K562 (cell line): ENCODE data around the gene KLHL29. TPM values are rescaled to one million over a fixed set of nuclear protein-coding genes. Genes with fewer than 3 reads are reported as not detected.

Source experiments
- ATAC-seq: fragments of 200-7000 bp; cut with Tn5 transposase; 3 replicates; pipeline ENCODE4 v1.9.1; 2020; ENCODE audit warnings: moderate library complexity
- BruUV-seq: library from RNA; stranded (reverse); fragments of 400-500 nt; replicated peaks from 2 replicates; lab custom pipeline; 2021; lab: Mats Ljungman, UMichigan
- CTCF ChIA-PET: fragments of 300-600 bp; formaldehyde crosslinking; extraction: SDS; loops from one replicate; lab custom pipeline; 2021; ENCODE audit warnings: low intra/inter-chr PET ratio; lab: Yijun Ruan, JAX
- POLR2A ChIA-PET: fragments of 300-600, 350-650 bp; sonication (Branson Sonifier 250); formaldehyde crosslinking; extraction: SDS; loops from one replicate; lab custom pipeline; 2021; ENCODE audit warnings: antibody characterized with exemption, inconsistent platforms; lab: Yijun Ruan, JAX
- DNase-seq, 4 experiments: peaks; one replicate each; pipeline versions ENCODE4 v3.0.0 to v3.0.0-alpha.2; 2011 to 2018; ENCODE audit warnings: low spot score in 3 of 4, mixed read lengths in 3 of 4; ENCODE audit errors: extremely low read depth in 1 of 4
- FAIRE-seq: peaks from 2 replicates; lab custom pipeline; 2011; peaks lifted over from hg19 to GRCh38; lab: Jason Lieb, UNC
- H2AFZ ChIP-seq: 2 replicates; pipeline ENCODE4 v1.6.0; 2011; ENCODE audit warnings: low read depth, low read length, control low read depth, inconsistent platforms
- H3K27ac ChIP-seq: fragments of 200-600 bp; 3 replicates; pipeline ENCODE4 v1.8.0; 2011; ENCODE audit warnings: low read depth, mild to moderate bottlenecking, control low read depth, inconsistent platforms, low read length, moderate library complexity, mixed read lengths; ENCODE audit errors: extremely low read depth
- H3K27me3 ChIP-seq, 2 experiments: fragments of 300-600 bp in 1 of 2; 2 replicates in 1 of 2; 3 replicates in 1 of 2; pipeline versions ENCODE4 v1.6.0 to v1.8.0; 2011; ENCODE audit warnings: inconsistent platforms in 2 of 2, low read length in 2 of 2, mild to moderate bottlenecking in 1 of 2, mixed read lengths in 1 of 2, moderate library complexity in 1 of 2; ENCODE audit not compliant: control insufficient read depth in 2 of 2, insufficient read depth in 2 of 2
- H3K36me3 ChIP-seq: fragments of 300-600 bp; 3 replicates; pipeline ENCODE4 v1.8.0; 2011; ENCODE audit warnings: mild to moderate bottlenecking, low read length, inconsistent platforms; ENCODE audit not compliant: control insufficient read depth, insufficient read depth
- H3K4me1 ChIP-seq, 2 experiments: fragments of 200-600 bp in 1 of 2; replicated peaks in 1 of 2; 2 replicates in 1 of 2; 3 replicates in 1 of 2; pipeline versions ENCODE4 v1.5.1 to v1.8.0; 2011; ENCODE audit warnings: inconsistent platforms in 2 of 2, low read length in 2 of 2, mild to moderate bottlenecking in 1 of 2, mixed read lengths in 1 of 2, moderate library complexity in 1 of 2; ENCODE audit not compliant: control insufficient read depth in 2 of 2, insufficient read depth in 2 of 2
- H3K4me2 ChIP-seq: 2 replicates; pipeline ENCODE4 v1.6.1; 2011; ENCODE audit warnings: low read length, control low read depth, inconsistent platforms, mixed read lengths; ENCODE audit not compliant: insufficient read depth
- H3K4me3 ChIP-seq: fragments of 200-600 bp; sonication (generic), shearing (Covaris generic); 2 replicates; pipeline ENCODE4 v1.5.1; 2016; ENCODE audit warnings: control low read depth, inconsistent platforms
- H3K79me2 ChIP-seq: fragments of 200-600 bp; 3 replicates; pipeline ENCODE4 v1.8.0; 2011; ENCODE audit warnings: low read length, inconsistent platforms; ENCODE audit not compliant: control insufficient read depth, insufficient read depth
- H3K9ac ChIP-seq, 2 experiments: 2 replicates each; pipeline versions ENCODE4 v1.6.0 to v1.6.1; 2011; ENCODE audit warnings: low read depth in 2 of 2, low read length in 2 of 2, control low read depth in 1 of 2, inconsistent platforms in 1 of 2, mild to moderate bottlenecking in 1 of 2, mixed read lengths in 1 of 2; ENCODE audit not compliant: insufficient read depth in 1 of 2
- H3K9me1 ChIP-seq: one replicate; pipeline ENCODE4 v1.6.0; 2011; ENCODE audit warnings: inconsistent platforms, mild to moderate bottlenecking, low read length, moderate library complexity; ENCODE audit not compliant: control insufficient read depth, insufficient read depth
- H3K9me3 ChIP-seq: replicated peaks from 2 replicates; pipeline ENCODE4 v1.5.1; 2011; ENCODE audit warnings: low read depth, low read length, inconsistent platforms; ENCODE audit not compliant: control insufficient read depth, insufficient read depth
- H4K20me1 ChIP-seq: replicated peaks from 2 replicates; pipeline ENCODE4 v1.6.1; 2011; ENCODE audit warnings: low read length, inconsistent platforms, mixed read lengths; ENCODE audit not compliant: control insufficient read depth, insufficient read depth
- E2F3 ChIP-seq: fragments of 250-450 bp; sonication (Bioruptor Pico); IDR thresholded peaks from 2 replicates; pipeline ENCODE4 v1.4.0; 2020; ENCODE audit warnings: mild to moderate bottlenecking
- ERF ChIP-seq: fragments of 450-650 bp; formaldehyde crosslinking; IDR thresholded peaks from 2 replicates; pipeline ENCODE4 v1.4.0; 2020; ENCODE audit warnings: mild to moderate bottlenecking, mixed read lengths
- L3MBTL2 ChIP-seq: fragments of 450-650 bp; IDR thresholded peaks from 2 replicates; pipeline ENCODE4 v1.6.1; 2016; ENCODE audit warnings: mild to moderate bottlenecking, moderate library complexity
- NR2C2 ChIP-seq, 2 experiments: fragments of 200-800 bp in 1 of 2; sonication (Bioruptor generic) in 1 of 2; sonication (generic) in 1 of 2; formaldehyde crosslinking in 1 of 2; IDR thresholded peaks; 2 replicates each; pipeline versions ENCODE4 v1.6.1 to v1.8.0; 2016 to 2022; ENCODE audit warnings: mild to moderate bottlenecking in 1 of 2, missing compliant biosample characterization in 1 of 2, missing genetic modification characterization in 1 of 2, missing genetic modification reagents in 1 of 2
- TAF9B ChIP-seq: fragments of 450-650 bp; IDR thresholded peaks from 2 replicates; pipeline ENCODE4 v1.6.1; 2018; ENCODE audit warnings: mild to moderate bottlenecking; ENCODE audit not compliant: partially characterized antibody
- ZBTB34 ChIP-seq: fragments of 250-450 bp; sonication (Bioruptor Pico); IDR thresholded peaks from 2 replicates; pipeline ENCODE4 v1.8.0; 2021; ENCODE audit warnings: mild to moderate bottlenecking, moderate library complexity
- ZBTB5 ChIP-seq: fragments of 450-650 bp; IDR thresholded peaks from 2 replicates; pipeline ENCODE4 v1.6.1; 2017; ENCODE audit warnings: antibody characterized with exemption
- ZNF584 ChIP-seq: fragments of 200-800 bp; sonication (Bioruptor generic); IDR thresholded peaks from 2 replicates; pipeline ENCODE4 v1.6.1; 2016; ENCODE audit warnings: low read depth, mild to moderate bottlenecking, missing genetic modification characterization, missing compliant biosample characterization
- WGBS: fragments of 100-300 bp; shearing (Covaris generic); methylation state at CpG from one replicate; pipeline ENCODE4 v1.1.6; 2016; ENCODE audit warnings: low coverage, mixed read lengths; ENCODE audit not compliant: insufficient coverage; ENCODE audit errors: missing lambda C conversion rate; 5-methylcytosine and 5-hydroxymethylcytosine counted together
- in situ Hi-C: fragments of 300-500 bp; cut with MboI; formaldehyde crosslinking; loops from 4 replicates; pipeline ENCODE4 v1.15.0; 2018; ENCODE audit warnings: inconsistent platforms, mixed read lengths
- intact Hi-C: fragments of 100-400 bp; cut with micrococcal nuclease; formaldehyde crosslinking; loops from 2 replicates; pipeline ENCODE4 v1.14.2; 2022
- polyA plus RNA-seq, 8 experiments: library from polyadenylated mRNA; depleted of rRNA in 4 of 8; stranded (reverse) in 5 of 8; unstranded in 3 of 8; fragments of >200 nt; fragmentation: Nextera tagmentation in 2 of 8; fragmentation: Illumina TruSeq in 1 of 8; extraction: Ambion mirVana in 2 of 8; extraction: Trizol in 1 of 8; gene quantifications; 2 replicates each; pipeline versions ENCODE4 v1.2.1 to v1.2.3, GENCODE V29; 2011 to 2014; ENCODE audit warnings: inconsistent platforms in 1 of 8, missing spikeins in 1 of 8
- total RNA-seq, 7 experiments: library from RNA; depleted of rRNA in 6 of 7; stranded (reverse); fragments of >200 nt in 6 of 7; fragmentation: Illumina TruSeq in 2 of 7; extraction: Trizol in 2 of 7; gene quantifications; 2 replicates each; pipeline versions ENCODE4 v1.2.1 to v1.2.3, GENCODE V29; 2011 to 2021; ENCODE audit warnings: low replicate concordance in 1 of 7
- TF ChIP-seq, protein P1 (sequence below): fragments of 250-450 bp; sonication (Bioruptor Pico); IDR thresholded peaks from 2 replicates; pipeline ENCODE4 v1.8.0; 2022; ENCODE audit warnings: inconsistent platforms, mild to moderate bottlenecking, moderate library complexity, borderline replicate concordance

The KLHL29 gene
- total and polyA plus RNA-seq, 9 of the 15 experiments (the other 6 are each of a cell fraction or from before 2014, with no cell fraction given) = 0.03 to 0.31 (median 0.08) TPM; not detected in 1

GRCh38 chr2:23502096-23502495 is 117.1 kb downstream of the KLHL29 start:
- in situ Hi-C loops (no loop called here), intact Hi-C loops (no loop called here)
- 0% methylated on average over 11 of the region's 15 CpGs for WGBS
- no TSS peak for BruUV-seq
- H3K9me1 ChIP-seq = no peaks in the 10 kb centered on the region
- FAIRE-seq = no peak
- no peak for DNase-seq
- no peak for TF ChIP-seq ZBTB34 (CRISPR knock-in tag)
- no peak for TF ChIP-seq TAF9B
- no peak for TF ChIP-seq L3MBTL2
- H3K9me3 ChIP-seq = no peaks in the 10 kb centered on the region
- POLR2A ChIA-PET = interaction anchor here (0.7 kb wide), 1 partner anchor 14 kb away, joined by 3 read pairs; no protein-coding TSS in a partner anchor
- no peak overlapping the region for H3K9ac ChIP-seq
- peaks cover 38 to 90% of the 10 kb centered on the region in 2 experiments for H3K27me3 ChIP-seq
- no peaks in the 10 kb centered on the region for H3K4me1 ChIP-seq
- no peak for ATAC-seq
- no peak overlapping the region for H3K4me2 ChIP-seq
- no peak overlapping the region for H3K27ac ChIP-seq
- no peak overlapping the region for H3K4me3 ChIP-seq
- H4K20me1 ChIP-seq = 0 out of 2 replicates have a peak, but pooled peaks cover 3% of the 10 kb centered on the region
- H3K36me3 ChIP-seq = no peaks in the 10 kb centered on the region
- no peak overlapping the region for H2AFZ ChIP-seq
- no peaks in the 10 kb centered on the region for H3K79me2 ChIP-seq
- CTCF ChIA-PET = no interaction called here

GRCh38 chr2:23503097-23503496 is 118.1 kb downstream of the KLHL29 start:
- Histone ChIP-seq H2AFZ (no peak overlapping the region), H3K4me3 (no peak overlapping the region), H3K27me3 (peaks cover 32 to 91% of the 10 kb centered on the region in 2 experiments), H3K4me1 (no peaks in the 10 kb centered on the region), H3K27ac (no peak overlapping the region), H4K20me1 (0 out of 2 replicates have a peak, but pooled peaks cover 3% of the 10 kb centered on the region), H3K36me3 (no peaks in the 10 kb centered on the region), H3K9me3 (no peaks in the 10 kb centered on the region), H3K4me2 (no peak overlapping the region), H3K9me1 (no peaks in the 10 kb centered on the region), H3K9ac (no peak overlapping the region), H3K79me2 (no peaks in the 10 kb centered on the region)
- intact Hi-C loops (no loop called here), in situ Hi-C loops (no loop called here)
- 0% methylated on average over 6 of the region's 6 CpGs for WGBS
- no peak for DNase-seq
- ChIA-PET POLR2A (interaction anchor here (0.6 to 0.7 kb wide), 2 partner anchors 13 to 856 kb away, joined by 3 read pairs; no protein-coding TSS in a partner anchor), CTCF (no interaction called here)
- FAIRE-seq = no peak
- ATAC-seq = no peak
- no TSS peak for BruUV-seq
- TF ChIP-seq NR2C2 (CRISPR knock-in tag; IDR thresholded peaks at IDR 0.05) (no peak), NR2C2 (tag; IDR thresholded peaks at IDR 0.05) (no peak), ZNF584 (CRISPR knock-in tag) (no peak), ERF (CRISPR knock-in tag) (no peak), E2F3 (CRISPR knock-in tag) (no peak), ZBTB5 (no peak)
- TF ChIP-seq, protein P1, sequence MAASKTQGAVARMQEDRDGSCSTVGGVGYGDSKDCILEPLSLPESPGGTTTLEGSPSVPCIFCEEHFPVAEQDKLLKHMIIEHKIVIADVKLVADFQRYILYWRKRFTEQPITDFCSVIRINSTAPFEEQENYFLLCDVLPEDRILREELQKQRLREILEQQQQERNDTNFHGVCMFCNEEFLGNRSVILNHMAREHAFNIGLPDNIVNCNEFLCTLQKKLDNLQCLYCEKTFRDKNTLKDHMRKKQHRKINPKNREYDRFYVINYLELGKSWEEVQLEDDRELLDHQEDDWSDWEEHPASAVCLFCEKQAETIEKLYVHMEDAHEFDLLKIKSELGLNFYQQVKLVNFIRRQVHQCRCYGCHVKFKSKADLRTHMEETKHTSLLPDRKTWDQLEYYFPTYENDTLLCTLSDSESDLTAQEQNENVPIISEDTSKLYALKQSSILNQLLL (CRISPR knock-in tag) = no peak
